WTC11 (cell line): ENCODE measurements around the gene PSMB10. TPM values are rescaled to one million over a fixed set of nuclear protein-coding genes. Genes with fewer than 3 reads are reported as not detected.
A peak's percentile ranks its signal among the peaks of the same experiment; 100 is the strongest.
"Not testable (repeated sequence)": the region's sequence is repeated elsewhere in the genome, so short reads cannot be mapped to it uniquely, and the experiment has no call there.

Source experiments
- ATAC-seq: fragments of 200-7000 bp; cut with Tn5 transposase; 2 replicates; pipeline ENCODE4 v1.10.0; 2021; ENCODE audit warnings: mild to moderate bottlenecking, moderate library complexity
- CTCF ChIA-PET: fragments of 300-600 bp; sonication (Branson Sonifier 250); formaldehyde crosslinking; loops from one replicate; lab custom pipeline; 2021; ENCODE audit warnings: antibody characterized with exemption; lab: Charles Lee
- POLR2A ChIA-PET: fragments of 350-600 bp; sonication (Branson Sonifier 250); formaldehyde crosslinking; loops from one replicate; lab custom pipeline; 2021; ENCODE audit warnings: antibody characterized with exemption; lab: Charles Lee
- DNase-seq: peaks from one replicate; pipeline ENCODE4 v3.0.0; 2021; ENCODE audit warnings: low spot score
- H3K27ac Mint-ChIP-seq: 2 replicates; pipeline ENCODE4 v1.8.0; 2021; ENCODE audit warnings: mixed read lengths
- H3K27me3 Mint-ChIP-seq: 2 replicates; pipeline ENCODE4 v1.8.0; 2021; ENCODE audit warnings: low read depth, mild to moderate bottlenecking, moderate library complexity, mixed read lengths
- H3K36me3 Mint-ChIP-seq: 2 replicates; pipeline ENCODE4 v1.8.0; 2021; ENCODE audit warnings: mixed read lengths
- H3K4me1 Mint-ChIP-seq: 2 replicates; pipeline ENCODE4 v1.8.0; 2022; ENCODE audit warnings: mixed read lengths
- H3K4me3 Mint-ChIP-seq: 2 replicates; pipeline ENCODE4 v1.8.0; 2021; ENCODE audit warnings: mild to moderate bottlenecking, moderate library complexity, mixed read lengths
- H3K9me3 Mint-ChIP-seq: 2 replicates; pipeline ENCODE4 v1.8.0; 2021; ENCODE audit warnings: mixed read lengths
- CTCF ChIP-seq: fragments of 200-600 bp; IDR thresholded peaks from 2 replicates; pipeline ENCODE4 v1.8.0; 2022; ENCODE audit warnings: antibody characterized with exemption
- NFE2L1 ChIP-seq: sonication (generic); formaldehyde crosslinking; IDR thresholded peaks from 2 replicates; pipeline ENCODE4 v1.8.1; 2023; ENCODE audit warnings: missing genetic modification reagents
- TCF7 ChIP-seq: sonication (generic); formaldehyde crosslinking; IDR thresholded peaks from 2 replicates; pipeline ENCODE4 v1.8.0; 2022; ENCODE audit warnings: mild to moderate bottlenecking, low read depth, missing genetic modification reagents, moderate library complexity
- USF1 ChIP-seq: sonication (generic); formaldehyde crosslinking; IDR thresholded peaks from 2 replicates; pipeline ENCODE4 v1.8.0; 2022; ENCODE audit warnings: mild to moderate bottlenecking, missing genetic modification reagents
- USF2 ChIP-seq: sonication (generic); formaldehyde crosslinking; IDR thresholded peaks from 2 replicates; pipeline ENCODE4 v1.8.1; 2023; ENCODE audit warnings: mild to moderate bottlenecking, missing genetic modification reagents, moderate library complexity
- ZNF121 ChIP-seq: sonication (generic); formaldehyde crosslinking; IDR thresholded peaks from 2 replicates; pipeline ENCODE4 v1.8.0; 2023; ENCODE audit warnings: missing genetic modification reagents
- ZNF396 ChIP-seq: fragments of 250-450 bp; sonication (Bioruptor Pico); IDR thresholded peaks from 2 replicates; pipeline ENCODE4 v1.8.0; 2021; ENCODE audit warnings: mild to moderate bottlenecking, moderate library complexity, borderline replicate concordance
- total RNA-seq: library from RNA; stranded (reverse); gene quantifications from 3 replicates; pipeline ENCODE4 v1.2.3, GENCODE V29; 2021
- TF ChIP-seq, protein P1 (sequence below): fragments of 250-450 bp; sonication (Bioruptor Pico); conservative IDR thresholded peaks from 2 replicates; pipeline ENCODE4 v1.9.0; 2021; ENCODE audit warnings: mild to moderate bottlenecking

PSMB10 gene
- total RNA-seq, 1 experiment from 2014 or later, result 40.9 TPM

DNA sequence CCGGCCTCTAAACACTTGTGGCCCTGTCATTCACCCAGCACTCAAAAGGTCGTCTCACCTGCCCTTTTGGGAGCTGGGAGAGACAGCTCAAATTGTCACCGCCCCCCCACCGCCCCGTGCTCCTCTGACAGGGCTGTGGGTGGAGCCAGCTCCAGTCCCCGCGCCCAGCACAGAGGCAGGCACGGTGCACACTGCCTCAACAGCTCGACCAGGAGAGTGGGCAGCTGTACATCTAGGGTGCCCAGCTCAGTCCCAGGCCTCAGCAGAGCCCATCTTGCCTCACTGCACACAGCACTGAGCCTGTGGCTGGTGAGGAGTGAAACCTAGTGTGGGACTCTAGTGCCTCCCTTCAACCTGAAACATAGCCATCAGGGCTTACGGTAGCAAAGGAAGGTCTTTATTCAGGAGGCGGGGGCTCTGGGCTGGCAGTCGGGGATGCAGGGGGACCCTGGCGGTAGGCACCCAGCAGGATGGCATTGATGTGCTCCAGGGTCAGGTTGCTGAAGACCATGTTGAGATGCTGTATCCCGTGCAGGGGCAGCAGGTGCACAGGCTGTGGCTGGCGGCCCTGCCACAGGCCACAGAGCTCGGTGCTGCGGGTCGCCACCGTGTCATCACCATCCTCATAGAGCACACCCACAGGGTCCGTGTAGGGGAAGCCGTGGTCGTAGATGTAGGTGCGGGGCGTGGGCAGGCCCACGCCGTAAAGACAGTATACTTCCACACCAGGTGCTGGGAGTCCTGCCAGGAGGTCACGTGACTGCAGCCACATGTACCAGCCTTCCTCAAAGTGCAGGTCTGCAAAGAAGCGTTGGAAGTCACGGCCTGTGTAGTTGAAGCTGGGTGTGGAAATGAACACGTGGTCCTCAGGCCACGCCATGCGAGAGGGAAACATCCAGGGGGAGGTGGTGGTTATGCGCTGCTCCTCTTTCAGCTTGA is 3.1 kb upstream of the PSMB10 start:
- ChIA-PET CTCF (interaction anchor here (1.1 to 5.4 kb wide), 4 partner anchors 14 to 123 kb away, joined by 3 to 61 read pairs (median 8); partner anchors contain the start of gene NRN1L), POLR2A (interaction anchor here (1.0 kb wide), 1 partner anchor 11 kb away, joined by 6 read pairs; no protein-coding TSS in a partner anchor)
- Mint-ChIP-seq H3K27me3 (no peaks in the 10 kb centered on the region), H3K4me1 (peaks cover 16% of the 10 kb centered on the region), H3K36me3 (peaks cover 2% of the 10 kb centered on the region; the same call in 1 of the 2 replicates), H3K9me3 (no peaks in the 10 kb centered on the region), H3K4me3 (no peak overlapping the region)
- DNase-seq (no peak), ATAC-seq (no peak)
- TF ChIP-seq ZNF121 (no peak), USF1 (CRISPR knock-in tag) (0 out of 2 replicates have a peak, but pooled peaks have one; percentile 19), USF2 (peak; percentile 60)
- TF ChIP-seq, all 79 proteins: peak for 2
- no peak overlapping the region for H3K27ac Mint-ChIP-seq

DNA sequence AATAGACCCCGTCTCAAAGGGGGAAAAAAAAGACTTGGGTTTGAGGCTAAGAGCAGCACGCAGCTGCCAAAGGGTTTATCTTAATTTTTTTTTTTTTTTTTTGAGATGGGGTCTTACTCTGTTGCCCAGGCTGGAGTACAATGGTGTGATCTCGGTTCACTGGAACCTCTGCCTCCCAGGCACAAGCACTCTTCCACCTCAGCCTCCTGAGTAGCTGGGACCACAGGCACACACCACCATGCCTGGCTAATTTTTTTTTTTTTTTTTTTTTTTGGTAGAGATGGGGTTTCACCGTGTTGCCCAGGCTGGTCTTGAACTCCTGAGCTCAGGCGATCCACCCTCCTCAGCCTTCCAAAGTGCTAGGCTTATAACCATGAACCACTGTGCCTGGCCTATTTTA is 1.1 kb upstream of the PSMB10 start:
- H3K36me3 Mint-ChIP-seq, CTCF ChIA-PET, ATAC-seq, H3K9me3 Mint-ChIP-seq, DNase-seq, H3K27me3 Mint-ChIP-seq, H3K27ac Mint-ChIP-seq: not testable (repeated sequence)
- Mint-ChIP-seq H3K4me1 (peaks cover 27% of the 10 kb centered on the region), H3K4me3 (peak overlapping the region; percentile 24; the same call in 1 of the 2 replicates)
- POLR2A ChIA-PET, result interaction anchor here (4.7 kb wide), 1 partner anchor 53 kb away, joined by 30 read pairs; the partner anchor contains the start of gene NRN1L
- TF ChIP-seq ZNF121, result peak; percentile 80; the same call in 1 of the 2 replicates

- CTCF ChIA-PET, result interaction anchor here (2.8 to 4.0 kb wide), 2 partner anchors 53 to 104 kb away, joined by 11 to 52 read pairs; partner anchors contain the start of gene NRN1L
- Mint-ChIP-seq H3K4me3 (peak overlapping the region; percentile 100), H3K9me3 (no peaks in the 10 kb centered on the region), H3K27ac (peak overlapping the region; percentile 41), H3K36me3 (peaks cover 6% of the 10 kb centered on the region), H3K27me3 (no peaks in the 10 kb centered on the region), H3K4me1 (peaks cover 27% of the 10 kb centered on the region)
- no peak for ATAC-seq
- POLR2A ChIA-PET, result interaction anchor here (0.6 to 4.7 kb wide), 3 partner anchors 45 to 109 kb away, joined by 3 to 30 read pairs (median 4); partner anchors contain the start of gene NRN1L
- TF ChIP-seq CTCF, result no peak
- no peak for TF ChIP-seq NFE2L1 (CRISPR knock-in tag)
- no peak for TF ChIP-seq ZNF396
- TF ChIP-seq, protein P1, sequence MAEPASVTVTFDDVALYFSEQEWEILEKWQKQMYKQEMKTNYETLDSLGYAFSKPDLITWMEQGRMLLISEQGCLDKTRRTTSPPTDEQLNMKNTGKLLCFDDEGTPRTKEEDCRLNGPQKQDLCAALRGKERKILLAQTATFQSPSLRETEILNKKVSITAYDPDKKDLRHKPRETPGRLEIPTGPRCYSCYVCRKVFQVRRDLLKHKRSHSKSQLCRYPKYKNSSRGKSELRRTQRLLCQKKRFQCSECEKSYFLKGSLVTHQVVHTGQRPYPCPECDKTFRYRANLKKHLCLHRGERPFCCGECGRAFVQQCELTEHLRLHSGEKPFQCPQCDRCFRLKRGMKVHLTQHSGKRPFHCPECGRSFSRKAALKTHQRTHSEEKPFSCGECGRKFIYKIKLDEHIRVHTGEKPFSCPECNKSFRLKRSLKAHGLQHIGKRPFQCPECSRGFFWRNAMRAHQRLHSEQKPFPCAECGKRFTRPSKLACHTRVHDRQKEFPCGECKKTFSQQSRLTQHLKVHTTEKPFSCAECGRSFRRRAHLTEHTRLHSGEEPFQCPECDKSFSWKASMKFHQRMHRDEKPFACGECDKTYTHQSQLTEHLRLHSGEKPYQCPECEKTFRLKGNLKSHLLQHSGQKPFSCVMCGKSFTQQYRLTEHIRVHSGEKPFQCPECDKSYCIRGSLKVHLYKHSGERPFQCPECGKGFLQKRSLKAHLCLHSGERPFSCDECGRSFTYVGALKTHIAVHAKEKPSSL (CRISPR knock-in tag), result no peak
- no peak for TF ChIP-seq TCF7
- TF ChIP-seq, all 79 proteins: peak for 0
- DNase-seq, result no peak
Measured at GRCh38 chr16:67936880-67937605, 393 bp upstream of the PSMB10 start.
